K562 (cell line): ENCODE results near the gene SLC35E2B. TPM values are rescaled to one million over a fixed set of nuclear protein-coding genes. Genes with fewer than 3 reads are reported as not detected.
"Not testable (repeated sequence)": the region's sequence is repeated elsewhere in the genome, so short reads cannot be mapped to it uniquely, and the experiment has no call there.

Source experiments
- HNRNPLL ChIP-seq: fragments of 200-400 bp; formaldehyde crosslinking; IDR thresholded peaks from 2 replicates; pipeline ENCODE4 v1.6.1; 2017; ENCODE audit warnings: low read length, low read depth, mild to moderate bottlenecking; ENCODE audit not compliant: poor library complexity, severe bottlenecking
- KLF6 ChIP-seq: fragments of 250-450 bp; sonication (Bioruptor Pico); IDR thresholded peaks from 2 replicates; pipeline ENCODE4 v1.4.0; 2020; ENCODE audit warnings: mild to moderate bottlenecking, moderate library complexity, borderline replicate concordance
- MXI1 ChIP-seq: IDR thresholded peaks from 2 replicates; pipeline ENCODE4 v1.6.1; 2011; ENCODE audit warnings: low read depth, mild to moderate bottlenecking, improper control_type of control experiment, low read length
- MYC ChIP-seq, 2 experiments: fragments of 250-450 bp in 1 of 2; sonication (Bioruptor Pico) in 1 of 2; IDR thresholded peaks; 2 replicates each; pipeline versions ENCODE4 v1.5.1 to v1.6.1; 2012 to 2021; ENCODE audit warnings: low read depth in 2 of 2, borderline replicate concordance in 1 of 2, improper control_type of control experiment in 1 of 2, low read length in 1 of 2, mild to moderate bottlenecking in 1 of 2, moderate library complexity in 1 of 2
- polyA plus RNA-seq, 8 experiments: library from polyadenylated mRNA; depleted of rRNA in 4 of 8; stranded (reverse) in 5 of 8; unstranded in 3 of 8; fragments of >200 nt; fragmentation: Nextera tagmentation in 2 of 8; fragmentation: Illumina TruSeq in 1 of 8; extraction: Ambion mirVana in 2 of 8; extraction: Trizol in 1 of 8; gene quantifications; 2 replicates each; pipeline versions ENCODE4 v1.2.1 to v1.2.3, GENCODE V29; 2011 to 2014; ENCODE audit warnings: inconsistent platforms in 1 of 8, missing spikeins in 1 of 8
- total RNA-seq, 7 experiments: library from RNA; depleted of rRNA in 6 of 7; stranded (reverse); fragments of >200 nt in 6 of 7; fragmentation: Illumina TruSeq in 2 of 7; extraction: Trizol in 2 of 7; gene quantifications; 2 replicates each; pipeline versions ENCODE4 v1.2.1 to v1.2.3, GENCODE V29; 2011 to 2021; ENCODE audit warnings: low replicate concordance in 1 of 7
- TF ChIP-seq, protein P1 (sequence below): fragments of 450-650 bp; IDR thresholded peaks from 2 replicates; pipeline ENCODE4 v1.6.1; 2018; ENCODE audit not compliant: partially characterized antibody

SLC35E2B gene
- total and polyA plus RNA-seq, 9 of the 15 experiments (the other 6 are each of a cell fraction or from before 2014, with no cell fraction given) = 4.7 to 44.6 (median 20.7) TPM

DNA sequence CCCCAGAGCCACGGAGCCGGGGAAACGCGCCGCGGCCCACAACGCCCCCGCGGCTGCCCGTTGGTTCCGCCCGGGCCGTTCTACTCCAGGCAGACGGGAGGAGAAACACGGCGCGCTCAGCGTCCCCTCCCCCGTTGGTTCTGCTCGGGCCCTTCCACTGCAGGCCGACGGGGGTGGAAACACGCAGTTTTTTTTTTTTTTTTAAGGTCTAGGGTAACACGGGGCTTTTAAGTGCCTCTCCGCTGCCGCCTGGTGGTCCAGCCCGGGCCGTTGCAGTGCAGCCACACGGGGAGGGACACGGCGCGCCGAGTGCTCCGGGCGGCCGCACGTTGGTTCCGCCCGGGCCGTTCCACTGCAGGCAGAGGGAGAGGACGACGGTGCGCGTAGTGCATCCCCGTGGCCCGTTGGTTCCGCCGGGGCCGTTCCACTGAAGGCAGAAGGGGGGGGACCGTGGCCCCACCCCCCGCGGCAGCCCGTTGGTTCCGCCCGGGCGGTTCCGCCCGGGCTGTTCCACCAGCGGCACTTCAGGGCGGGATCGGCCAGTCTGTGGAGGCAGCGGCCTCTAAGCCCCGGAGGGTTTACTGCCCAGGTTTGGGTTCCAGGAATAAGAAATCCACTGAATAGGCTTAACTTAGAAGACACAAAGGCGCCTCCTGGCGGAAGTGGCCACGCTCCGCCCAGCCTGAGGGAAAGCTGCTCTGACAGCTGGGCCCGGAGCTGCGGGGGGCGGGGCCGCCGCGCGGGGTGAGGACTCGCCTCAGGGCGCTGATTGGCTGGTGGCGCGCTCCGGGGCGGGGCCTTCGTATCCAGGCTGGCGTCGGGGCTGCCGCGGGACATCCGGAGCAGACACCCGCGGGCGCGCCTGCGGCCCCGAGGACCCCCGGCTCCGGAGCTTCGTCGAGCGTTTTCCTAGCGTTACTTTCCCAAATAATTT is at the start of gene SLC35E2B (continued):
- 0 out of 2 replicates have a peak, but pooled peaks have one; percentile 17 for TF ChIP-seq MYC (IDR thresholded peaks at IDR 0.05; ENCODE audit: low read depth, low read length)
- TF ChIP-seq MYC (CRISPR knock-in tag; IDR thresholded peaks at IDR 0.05; ENCODE audit: borderline replicate concordance, low read depth) = not testable (repeated sequence)
- TF ChIP-seq HNRNPLL = peak; percentile 41
- TF ChIP-seq, protein P1, sequence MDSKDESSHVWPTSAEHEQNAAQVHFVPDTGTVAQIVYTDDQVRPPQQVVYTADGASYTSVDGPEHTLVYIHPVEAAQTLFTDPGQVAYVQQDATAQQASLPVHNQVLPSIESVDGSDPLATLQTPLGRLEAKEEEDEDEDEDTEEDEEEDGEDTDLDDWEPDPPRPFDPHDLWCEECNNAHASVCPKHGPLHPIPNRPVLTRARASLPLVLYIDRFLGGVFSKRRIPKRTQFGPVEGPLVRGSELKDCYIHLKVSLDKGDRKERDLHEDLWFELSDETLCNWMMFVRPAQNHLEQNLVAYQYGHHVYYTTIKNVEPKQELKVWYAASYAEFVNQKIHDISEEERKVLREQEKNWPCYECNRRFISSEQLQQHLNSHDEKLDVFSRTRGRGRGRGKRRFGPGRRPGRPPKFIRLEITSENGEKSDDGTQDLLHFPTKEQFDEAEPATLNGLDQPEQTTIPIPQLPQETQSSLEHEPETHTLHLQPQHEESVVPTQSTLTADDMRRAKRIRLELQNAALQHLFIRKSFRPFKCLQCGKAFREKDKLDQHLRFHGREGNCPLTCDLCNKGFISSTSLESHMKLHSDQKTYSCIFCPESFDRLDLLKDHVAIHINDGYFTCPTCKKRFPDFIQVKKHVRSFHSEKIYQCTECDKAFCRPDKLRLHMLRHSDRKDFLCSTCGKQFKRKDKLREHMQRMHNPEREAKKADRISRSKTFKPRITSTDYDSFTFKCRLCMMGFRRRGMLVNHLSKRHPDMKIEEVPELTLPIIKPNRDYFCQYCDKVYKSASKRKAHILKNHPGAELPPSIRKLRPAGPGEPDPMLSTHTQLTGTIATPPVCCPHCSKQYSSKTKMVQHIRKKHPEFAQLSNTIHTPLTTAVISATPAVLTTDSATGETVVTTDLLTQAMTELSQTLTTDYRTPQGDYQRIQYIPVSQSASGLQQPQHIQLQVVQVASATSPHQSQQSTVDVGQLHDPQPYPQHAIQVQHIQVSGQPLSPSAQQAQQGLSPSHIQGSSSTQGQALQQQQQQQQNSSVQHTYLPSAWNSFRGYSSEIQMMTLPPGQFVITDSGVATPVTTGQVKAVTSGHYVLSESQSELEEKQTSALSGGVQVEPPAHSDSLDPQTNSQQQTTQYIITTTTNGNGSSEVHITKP = peak; percentile 99
- TF ChIP-seq MXI1 = 0 out of 2 replicates have a peak, but pooled peaks have one; percentile 15
- peak; percentile 27; the same call in 1 of the 2 replicates for TF ChIP-seq KLF6 (CRISPR knock-in tag)
